C4-2B (cell line): Measurements from ENCODE around the gene BARHL1.

Source experiments
- ZFX ChIP-seq: fragments of 450-650 bp; IDR thresholded peaks from 2 replicates; pipeline ENCODE4 v1.6.1; 2017
- TF ChIP-seq, protein P1 (sequence below): fragments of 450-650 bp; conservative IDR thresholded peaks from 2 replicates; pipeline ENCODE4 v1.5.1; 2017; ENCODE audit warnings: mild to moderate bottlenecking

- TF ChIP-seq, protein P1, sequence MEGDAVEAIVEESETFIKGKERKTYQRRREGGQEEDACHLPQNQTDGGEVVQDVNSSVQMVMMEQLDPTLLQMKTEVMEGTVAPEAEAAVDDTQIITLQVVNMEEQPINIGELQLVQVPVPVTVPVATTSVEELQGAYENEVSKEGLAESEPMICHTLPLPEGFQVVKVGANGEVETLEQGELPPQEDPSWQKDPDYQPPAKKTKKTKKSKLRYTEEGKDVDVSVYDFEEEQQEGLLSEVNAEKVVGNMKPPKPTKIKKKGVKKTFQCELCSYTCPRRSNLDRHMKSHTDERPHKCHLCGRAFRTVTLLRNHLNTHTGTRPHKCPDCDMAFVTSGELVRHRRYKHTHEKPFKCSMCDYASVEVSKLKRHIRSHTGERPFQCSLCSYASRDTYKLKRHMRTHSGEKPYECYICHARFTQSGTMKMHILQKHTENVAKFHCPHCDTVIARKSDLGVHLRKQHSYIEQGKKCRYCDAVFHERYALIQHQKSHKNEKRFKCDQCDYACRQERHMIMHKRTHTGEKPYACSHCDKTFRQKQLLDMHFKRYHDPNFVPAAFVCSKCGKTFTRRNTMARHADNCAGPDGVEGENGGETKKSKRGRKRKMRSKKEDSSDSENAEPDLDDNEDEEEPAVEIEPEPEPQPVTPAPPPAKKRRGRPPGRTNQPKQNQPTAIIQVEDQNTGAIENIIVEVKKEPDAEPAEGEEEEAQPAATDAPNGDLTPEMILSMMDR: no peak
- TF ChIP-seq ZFX: no peak
Observed at GRCh38 chr9:132591751-132592314, 9.4 kb downstream of the BARHL1 start.
